HG02943 (cell line): Measurements from ENCODE around the gene PIK3R6.
"Not testable (repeated sequence)": the region's sequence is repeated elsewhere in the genome, so short reads cannot be mapped to it uniquely, and the experiment has no call there.

Source experiments
- ATAC-seq: cut with Tn5 transposase; IDR thresholded peaks from one replicate; pipeline ENCODE4 v1.9.1; 2021; ENCODE audit warnings: mild to moderate bottlenecking, low read depth, moderate library complexity; ENCODE audit not compliant: unreplicated experiment

The PIK3R6 gene

GRCh38 chr17:8856869-8857575 lies 10.5 kb downstream of the PIK3R6 start:
- ATAC-seq = no peak

DNA sequence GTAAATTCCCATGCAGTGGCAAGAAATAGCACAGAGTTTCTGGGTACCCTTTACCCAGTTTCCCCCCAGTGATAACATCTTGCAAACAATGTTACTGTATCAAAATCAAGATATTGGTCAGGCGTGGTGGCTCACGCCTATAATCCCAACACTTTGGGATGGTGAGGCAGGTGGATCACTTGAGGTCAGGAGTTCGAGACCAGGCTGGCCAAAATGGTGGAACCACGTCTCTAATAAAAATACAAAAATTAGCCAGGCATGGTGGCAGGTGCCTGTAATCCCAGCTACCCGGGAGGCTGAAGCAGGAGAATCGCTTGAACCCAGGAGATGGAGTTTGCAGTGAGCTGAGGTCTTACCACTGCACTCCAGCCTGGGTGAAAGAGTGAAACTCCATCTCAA lies 11.3 kb downstream of the PIK3R6 start:
- ATAC-seq = not testable (repeated sequence)

GRCh38 chr17:8855477-8856204 lies 11.8 kb downstream of the PIK3R6 start:
- ATAC-seq = no peak

DNA sequence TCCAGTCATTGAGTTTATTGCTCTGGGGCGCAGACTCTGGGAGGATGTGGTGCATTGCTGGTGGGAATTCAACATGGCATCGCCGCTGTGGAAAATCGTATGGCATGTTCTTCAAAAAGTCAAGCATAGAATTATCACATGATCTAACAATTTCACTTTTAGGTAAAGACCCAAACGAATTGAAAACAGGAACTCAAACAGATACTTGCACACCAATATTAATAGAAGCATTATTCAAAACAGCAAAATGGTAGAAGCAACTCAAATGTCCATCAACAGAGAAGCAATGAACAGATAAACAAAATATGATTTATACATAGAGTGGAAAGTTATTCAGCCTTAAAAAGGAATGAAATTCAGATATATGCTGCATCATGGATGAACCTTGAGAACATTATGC lies 15.9 kb downstream of the PIK3R6 start:
- ATAC-seq = no peak

DNA sequence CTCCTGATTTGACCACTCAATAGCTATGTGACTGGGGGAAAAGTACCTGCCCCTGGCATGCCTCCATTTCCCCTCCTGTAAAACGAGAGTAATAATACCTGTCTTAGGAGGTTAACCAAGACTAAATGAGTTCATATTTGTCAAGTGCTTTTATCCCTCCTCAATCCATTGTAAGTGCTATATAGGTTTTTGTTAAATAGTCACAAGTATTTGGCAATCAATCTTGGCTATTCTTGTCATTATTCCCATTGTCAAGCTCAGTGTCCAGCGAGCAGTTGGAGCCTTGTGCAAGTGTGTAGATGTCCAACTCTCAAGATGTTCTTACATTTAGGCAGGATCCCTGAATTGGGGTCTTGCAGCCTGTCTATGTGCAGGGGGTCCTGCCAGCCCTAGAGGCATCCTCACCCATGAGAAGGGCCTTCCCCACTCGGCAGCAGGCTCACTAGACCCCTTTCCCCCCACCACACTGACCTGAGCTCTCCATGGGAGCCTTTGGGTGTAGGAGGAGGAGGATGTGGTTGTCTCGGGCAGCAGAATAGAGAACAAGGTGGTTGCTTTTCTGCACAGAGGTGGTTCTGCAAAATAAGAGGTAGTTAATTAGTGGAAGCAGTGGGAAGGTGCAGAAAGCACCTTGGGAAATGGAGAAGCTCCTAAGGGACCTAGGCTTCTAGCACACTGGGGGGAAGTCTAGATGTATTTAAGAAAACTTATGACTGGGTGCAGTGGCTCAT lies 18.0 kb downstream of the PIK3R6 start:
- ATAC-seq = no peak

DNA sequence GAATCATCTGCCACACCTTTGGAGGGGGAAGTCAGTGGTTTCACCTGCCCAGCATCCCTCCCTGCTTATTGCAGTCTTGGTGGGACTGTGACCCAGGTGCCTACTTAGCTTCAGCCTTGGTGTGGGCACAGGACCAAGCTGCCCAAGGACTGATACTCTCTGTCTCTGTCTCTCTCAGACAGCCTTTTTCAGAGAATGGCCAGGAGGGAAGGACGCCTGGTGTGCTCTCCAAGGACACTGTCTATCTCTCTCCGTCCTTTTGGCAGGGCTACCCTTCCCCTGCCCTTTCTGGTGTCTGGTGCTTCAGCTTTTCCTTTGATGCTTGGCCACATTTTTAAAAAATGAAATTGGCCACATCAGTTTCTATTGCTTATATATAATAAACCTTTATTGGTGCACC lies 19.6 kb downstream of the PIK3R6 start:
- no peak for ATAC-seq

- ATAC-seq = no peak
These were observed 20.7 kb downstream of the PIK3R6 start for GRCh38 chr17:8846768-8847211.

DNA sequence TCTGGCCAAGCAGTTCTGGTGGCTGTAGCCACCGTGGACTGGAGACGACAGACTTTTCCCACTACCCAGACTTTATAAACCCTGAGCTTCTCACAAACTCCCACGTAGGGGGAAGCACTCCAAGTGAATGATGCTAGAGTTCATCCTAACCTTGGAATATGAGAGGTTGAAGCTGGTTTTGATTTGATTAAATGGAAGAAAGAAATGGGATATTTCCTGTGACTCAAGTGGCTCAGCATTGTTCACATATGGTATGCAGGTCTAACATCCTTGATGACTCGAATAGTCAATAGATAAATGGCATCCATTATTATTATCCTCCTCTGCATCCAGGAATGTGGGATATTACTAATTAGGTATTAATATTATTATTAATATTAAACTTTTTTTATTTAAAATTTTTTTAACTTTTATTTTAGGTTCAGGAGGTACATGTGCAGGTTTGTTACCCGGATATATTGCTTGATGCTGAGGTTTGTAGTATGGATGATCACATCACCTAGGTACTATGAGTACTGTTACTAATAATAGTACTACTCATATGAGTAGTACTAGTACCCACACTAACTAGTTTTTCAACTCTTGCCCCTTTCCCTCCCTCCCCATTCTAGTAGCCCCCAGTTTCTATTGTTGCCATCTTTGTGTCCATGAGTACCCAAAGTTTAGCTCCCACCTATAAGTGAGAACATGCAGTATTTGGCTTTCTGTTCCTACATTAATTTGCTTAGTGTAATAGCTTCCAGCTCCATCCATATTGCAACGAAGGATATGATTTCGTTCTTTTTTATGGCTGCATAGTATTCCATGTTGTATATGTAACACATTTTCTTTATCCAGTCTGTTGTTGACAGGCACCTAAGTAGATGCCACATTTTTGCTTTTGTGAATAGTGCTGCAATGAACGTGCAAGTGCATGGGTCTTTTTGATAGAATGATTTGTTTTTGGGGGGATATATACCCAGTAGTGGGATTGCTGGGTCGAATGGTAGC lies 22.9 kb downstream of the PIK3R6 start:
- no peak for ATAC-seq

DNA sequence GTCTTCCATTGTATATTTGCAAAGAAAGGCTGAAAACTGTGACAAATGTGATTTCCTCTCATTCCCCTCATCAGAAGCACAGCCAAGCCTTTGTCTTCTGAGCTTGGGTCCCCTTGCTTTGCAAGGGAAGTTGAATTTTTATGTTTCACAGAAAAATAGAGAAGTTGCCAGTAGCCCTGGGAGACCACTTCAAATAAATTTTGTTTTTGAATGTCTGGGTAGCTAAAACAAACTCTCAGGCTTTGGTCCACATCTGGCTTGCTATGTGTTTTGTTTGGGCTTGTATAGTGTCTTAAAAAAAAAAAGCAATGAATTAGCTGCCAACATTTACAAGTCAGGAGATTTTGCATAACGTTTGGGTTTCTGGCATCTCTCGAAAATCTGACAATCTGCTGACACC lies 24.1 kb downstream of the PIK3R6 start:
- ATAC-seq = no peak

GRCh38 chr17:8841844-8842243 lies 25.6 kb downstream of the PIK3R6 start:
- ATAC-seq = no peak

GRCh38 chr17:8839410-8839935 lies 28.0 kb downstream of the PIK3R6 start:
- ATAC-seq = no peak

DNA sequence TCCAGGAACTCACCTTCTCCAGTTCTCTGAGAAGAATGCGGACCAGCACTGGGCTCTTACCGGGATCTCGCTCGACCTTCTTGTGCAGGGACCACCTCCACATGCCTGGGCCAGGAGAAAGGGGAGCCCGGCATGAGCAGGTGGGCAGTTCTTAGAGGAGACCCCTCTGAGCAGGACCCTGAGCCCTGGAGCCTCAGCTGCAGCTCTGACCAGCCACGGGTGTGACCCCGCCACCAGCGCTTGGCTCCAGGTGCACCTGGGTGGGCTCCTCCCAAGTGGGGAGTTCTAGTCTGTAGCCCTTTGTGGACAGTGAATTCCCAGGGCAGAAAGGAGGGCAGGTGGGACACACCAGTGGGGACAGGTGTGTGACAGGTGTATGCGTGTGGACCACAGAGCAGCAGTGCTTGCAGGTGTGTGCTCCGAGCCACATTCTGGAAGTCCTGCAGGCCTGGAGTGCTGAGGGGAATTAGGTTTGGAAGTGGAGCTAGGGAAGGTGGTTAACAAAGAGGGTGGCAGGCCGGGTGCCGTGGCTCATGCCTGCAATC lies 28.9 kb downstream of the PIK3R6 start:
- no peak for ATAC-seq

GRCh38 chr17:8837563-8838075 lies 29.9 kb downstream of the PIK3R6 start:
- ATAC-seq = no peak

DNA sequence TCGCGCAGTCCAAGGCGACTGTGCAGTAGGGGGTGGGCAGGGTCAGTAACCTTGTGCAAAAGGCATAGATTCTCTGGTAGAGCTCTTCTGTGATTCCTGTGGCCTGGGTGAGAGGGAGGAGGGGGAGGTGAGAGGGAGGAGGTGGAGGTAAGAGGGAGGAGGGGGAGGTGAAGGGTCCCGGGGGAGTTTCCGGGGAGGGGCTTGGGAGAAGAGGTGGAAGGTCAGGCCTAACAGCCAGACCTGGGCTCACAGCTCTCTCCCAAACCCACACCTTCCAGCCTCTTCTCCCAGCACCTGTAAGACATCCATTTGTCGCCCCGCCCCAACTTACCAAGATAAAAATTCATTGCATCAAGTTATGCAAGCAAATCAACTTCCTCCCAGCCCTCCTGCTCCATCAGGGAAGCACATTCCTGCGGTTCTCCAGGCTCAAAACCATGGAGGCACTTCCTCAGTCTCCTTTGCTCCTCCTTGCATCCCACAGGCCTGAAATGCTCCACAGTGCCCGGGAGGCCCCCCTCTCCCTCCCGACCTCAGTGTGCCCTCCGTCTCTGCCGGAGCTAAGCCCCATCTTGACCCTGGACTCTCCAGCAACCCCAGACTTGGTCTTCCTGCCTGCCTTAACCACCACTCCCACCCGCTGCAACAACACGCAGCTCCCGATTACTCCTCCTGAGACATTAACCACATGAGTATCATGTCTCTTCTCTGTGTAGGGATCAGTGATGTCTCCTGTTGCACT lies 30.5 kb downstream of the PIK3R6 start:
- no peak for ATAC-seq

DNA sequence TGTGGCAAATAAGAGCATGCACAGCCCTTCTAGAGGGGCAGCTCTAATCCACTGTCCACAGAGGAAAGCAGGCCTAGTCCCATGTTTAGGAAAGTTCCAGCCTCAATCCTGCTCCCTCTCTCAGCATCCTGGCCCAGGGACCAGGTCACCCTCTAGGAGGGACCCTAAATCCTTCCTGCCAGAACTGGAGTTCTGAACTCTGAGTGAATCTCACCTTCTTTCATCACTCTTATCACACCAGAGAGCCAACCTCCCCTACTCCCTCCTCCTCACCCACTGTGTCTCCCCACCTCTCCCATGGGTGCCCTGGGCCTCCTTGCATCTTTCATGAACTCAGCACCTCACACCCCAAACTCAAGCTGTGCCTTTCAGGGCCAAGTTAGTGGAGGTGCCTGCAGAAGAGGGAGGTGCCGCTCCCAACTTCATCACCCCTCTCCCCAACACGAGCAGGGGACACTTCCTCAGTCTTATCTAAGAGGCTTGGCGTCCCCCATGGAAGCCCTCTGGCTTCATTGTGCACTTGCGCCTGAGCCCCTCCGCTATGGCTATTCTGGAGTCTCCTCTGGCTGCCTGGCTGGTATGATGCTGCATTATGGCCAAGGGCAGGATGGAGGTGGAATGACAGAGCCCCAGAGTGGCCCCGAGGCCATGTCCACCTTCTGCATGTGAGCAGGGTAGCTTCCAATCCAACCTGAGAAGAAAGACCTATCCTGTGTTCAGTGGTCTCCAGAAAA lies 31.7 kb downstream of the PIK3R6 start:
- no peak for ATAC-seq

DNA sequence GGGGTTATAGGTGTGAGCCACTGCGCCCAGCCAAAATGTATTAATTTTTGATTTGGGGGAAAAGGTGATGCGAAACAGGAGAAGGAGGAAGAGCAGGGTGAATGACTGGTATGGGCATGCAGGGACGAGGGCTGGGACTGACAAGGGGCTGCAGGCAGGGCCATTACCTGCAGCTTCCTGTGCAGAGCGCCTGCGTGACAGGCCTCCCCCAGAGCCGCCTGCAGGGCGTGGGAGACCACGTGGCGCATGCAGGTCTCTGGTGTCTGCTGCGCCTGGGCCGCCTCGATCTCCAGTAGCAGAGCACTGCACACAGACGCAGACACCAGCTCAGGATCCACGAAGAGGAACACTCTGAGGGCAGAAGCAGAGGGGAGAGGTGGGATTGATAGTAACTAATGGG lies 32.4 kb downstream of the PIK3R6 start:
- no peak for ATAC-seq

DNA sequence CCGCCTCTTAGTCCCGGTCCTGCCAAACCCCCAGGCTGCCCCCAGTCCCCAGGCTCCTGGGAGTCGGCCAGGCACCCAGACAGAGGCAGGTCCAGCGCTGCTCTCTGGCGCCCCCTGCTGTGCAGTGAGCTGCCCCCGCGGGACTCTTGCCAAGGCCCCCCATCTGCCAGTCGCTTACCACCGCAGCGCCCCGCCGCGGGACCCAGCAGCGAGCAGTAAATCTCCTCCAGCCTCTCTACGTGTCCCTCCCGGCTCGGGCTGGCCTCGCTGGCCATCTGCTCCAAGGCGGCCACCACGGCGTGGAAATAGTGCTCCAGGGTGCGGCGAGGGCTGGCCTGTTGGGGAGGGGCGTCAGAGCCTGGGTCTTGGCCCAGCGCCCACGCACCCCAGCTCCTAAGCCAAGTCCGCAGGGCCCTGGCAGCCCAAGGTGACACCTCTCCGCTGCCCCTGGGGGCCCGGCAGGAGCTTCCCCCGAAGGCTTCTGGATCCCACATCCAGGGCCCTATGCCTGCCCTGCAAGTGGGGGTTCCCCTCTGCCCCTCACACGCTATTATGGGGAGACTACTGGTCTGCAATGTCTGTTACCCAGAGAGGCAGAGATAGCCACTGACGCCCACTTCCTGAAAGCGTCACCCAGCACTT lies 34.6 kb downstream of the PIK3R6 start:
- ATAC-seq = no peak
